BLaER1 (cell line): Measurements from ENCODE around the gene KCNJ5.

Source experiments
- H3K27ac ChIP-seq: shearing (Covaris generic); formaldehyde crosslinking; 2 replicates; pipeline ENCODE4 v1.8.1; 2022
- H3K27me3 ChIP-seq: shearing (Covaris generic); formaldehyde crosslinking; 2 replicates; pipeline ENCODE4 v1.8.1; 2022
- H3K36me3 ChIP-seq: shearing (Covaris generic); formaldehyde crosslinking; 2 replicates; pipeline ENCODE4 v1.8.1; 2022
- H3K4me1 ChIP-seq: shearing (Covaris generic); formaldehyde crosslinking; 2 replicates; pipeline ENCODE4 v1.8.1; 2022
- H3K4me2 ChIP-seq: shearing (Covaris generic); formaldehyde crosslinking; 2 replicates; pipeline ENCODE4 v1.8.1; 2022
- H3K4me3 ChIP-seq: shearing (Covaris generic); formaldehyde crosslinking; 2 replicates; pipeline ENCODE4 v1.8.1; 2022
- H3K9ac ChIP-seq: shearing (Covaris generic); formaldehyde crosslinking; 2 replicates; pipeline ENCODE4 v1.8.1; 2022
- H3K9me3 ChIP-seq: shearing (Covaris generic); formaldehyde crosslinking; 2 replicates; pipeline ENCODE4 v1.8.1; 2022
- H4K20me1 ChIP-seq: shearing (Covaris generic); formaldehyde crosslinking; 2 replicates; pipeline ENCODE4 v1.8.1; 2022
- Cebpa-rat ChIP-seq: shearing (Covaris generic); IDR thresholded peaks from 2 replicates; pipeline ENCODE4 v1.8.1; 2022

The KCNJ5 gene

GRCh38 chr11:128902515-128903066, 11.4 kb downstream of the KCNJ5 start:
- Histone ChIP-seq H3K27me3 (no peaks in the 10 kb centered on the region), H4K20me1 (no peaks in the 10 kb centered on the region), H3K4me2 (no peak overlapping the region), H3K9me3 (no peaks in the 10 kb centered on the region), H3K4me3 (no peak overlapping the region), H3K36me3 (no peaks in the 10 kb centered on the region), H3K9ac (no peak overlapping the region), H3K27ac (no peak overlapping the region), H3K4me1 (peaks cover 55% of the 10 kb centered on the region)
- TF ChIP-seq Cebpa-rat, result no peak

- H3K9me3 ChIP-seq, result no peaks in the 10 kb centered on the region
- peaks cover 64% of the 10 kb centered on the region for H3K4me1 ChIP-seq
- H3K9ac ChIP-seq, result no peak overlapping the region
- H3K27me3 ChIP-seq, result no peaks in the 10 kb centered on the region
- H3K4me2 ChIP-seq, result peak overlapping the region; percentile 78
- H3K4me3 ChIP-seq, result peak overlapping the region; percentile 65; the same call in 1 of the 2 replicates
- no peak overlapping the region for H3K27ac ChIP-seq
- H4K20me1 ChIP-seq, result no peaks in the 10 kb centered on the region
- no peaks in the 10 kb centered on the region for H3K36me3 ChIP-seq
- TF ChIP-seq Cebpa-rat, result no peak
Observed at GRCh38 chr11:128903248-128904061, 12.3 kb downstream of the KCNJ5 start.

- no peak for TF ChIP-seq Cebpa-rat
- no peaks in the 10 kb centered on the region for H3K27me3 ChIP-seq
- peak overlapping the region; percentile 78 for H3K4me2 ChIP-seq
- no peaks in the 10 kb centered on the region for H3K9me3 ChIP-seq
- no peak overlapping the region for H3K27ac ChIP-seq
- no peaks in the 10 kb centered on the region for H3K36me3 ChIP-seq
- H4K20me1 ChIP-seq, result no peaks in the 10 kb centered on the region
- H3K4me3 ChIP-seq, result peak overlapping the region; percentile 65
- peaks cover 72% of the 10 kb centered on the region for H3K4me1 ChIP-seq
- H3K9ac ChIP-seq, result no peak overlapping the region; the same call in 1 of the 2 replicates
Observed at GRCh38 chr11:128904303-128904655, 13.1 kb downstream of the KCNJ5 start.

- no peaks in the 10 kb centered on the region for H3K9me3 ChIP-seq
- no peaks in the 10 kb centered on the region for H3K27me3 ChIP-seq
- no peaks in the 10 kb centered on the region for H3K36me3 ChIP-seq
- peak overlapping the region; percentile 65 for H3K4me3 ChIP-seq
- H3K27ac ChIP-seq, result no peak overlapping the region
- no peaks in the 10 kb centered on the region for H4K20me1 ChIP-seq
- TF ChIP-seq Cebpa-rat, result no peak
- H3K9ac ChIP-seq, result no peak overlapping the region
- peaks cover 76% of the 10 kb centered on the region for H3K4me1 ChIP-seq
- peak overlapping the region; percentile 78 for H3K4me2 ChIP-seq
Observed at GRCh38 chr11:128904656-128905344, 13.6 kb downstream of the KCNJ5 start.

- Histone ChIP-seq H3K4me1 (peaks cover 76% of the 10 kb centered on the region), H3K9ac (no peak overlapping the region)
Observed at GRCh38 chr11:128905345-128906184, 14.4 kb downstream of the KCNJ5 start.

GRCh38 chr11:128906185-128907050, 15.3 kb downstream of the KCNJ5 start:
- Histone ChIP-seq H3K4me2 (peak overlapping the region; percentile 78), H4K20me1 (no peaks in the 10 kb centered on the region), H3K36me3 (no peaks in the 10 kb centered on the region), H3K27ac (0 out of 2 replicates have a peak overlapping the region, but pooled peaks have one; percentile 8), H3K4me1 (peaks cover 74% of the 10 kb centered on the region), H3K9ac (no peak overlapping the region; the same call in 1 of the 2 replicates), H3K4me3 (peak overlapping the region; percentile 65), H3K27me3 (no peaks in the 10 kb centered on the region), H3K9me3 (peaks cover 5% of the 10 kb centered on the region; the same call in 1 of the 2 replicates)
- TF ChIP-seq Cebpa-rat, result no peak

More at GRCh38 chr11:128905345-128906184, 14.4 kb downstream of the KCNJ5 start:
- Histone ChIP-seq H3K27me3 (no peaks in the 10 kb centered on the region), H3K36me3 (no peaks in the 10 kb centered on the region), H3K27ac (no peak overlapping the region), H4K20me1 (no peaks in the 10 kb centered on the region), H3K4me3 (peak overlapping the region; percentile 65), H3K9me3 (no peaks in the 10 kb centered on the region), H3K4me2 (peak overlapping the region; percentile 78)
- no peak for TF ChIP-seq Cebpa-rat

GRCh38 chr11:128907585-128907984, 16.4 kb downstream of the KCNJ5 start:
- TF ChIP-seq Cebpa-rat, result no peak
- Histone ChIP-seq H3K4me3 (no peak overlapping the region), H3K36me3 (no peaks in the 10 kb centered on the region), H3K9me3 (peaks cover 10% of the 10 kb centered on the region; the same call in 1 of the 2 replicates), H3K9ac (no peak overlapping the region), H3K4me2 (peak overlapping the region; percentile 79), H4K20me1 (no peaks in the 10 kb centered on the region), H3K27ac (no peak overlapping the region), H3K27me3 (no peaks in the 10 kb centered on the region), H3K4me1 (peaks cover 68% of the 10 kb centered on the region)

GRCh38 chr11:128908391-128909246, 17.5 kb downstream of the KCNJ5 start:
- no peak overlapping the region for H3K4me3 ChIP-seq
- H3K4me1 ChIP-seq, result peaks cover 58% of the 10 kb centered on the region
- no peaks in the 10 kb centered on the region for H3K36me3 ChIP-seq
- H3K4me2 ChIP-seq, result peak overlapping the region; percentile 79
- H3K9ac ChIP-seq, result no peak overlapping the region
- no peak for TF ChIP-seq Cebpa-rat
- H4K20me1 ChIP-seq, result no peaks in the 10 kb centered on the region
- H3K27me3 ChIP-seq, result no peaks in the 10 kb centered on the region
- H3K27ac ChIP-seq, result no peak overlapping the region
- H3K9me3 ChIP-seq, result peaks cover 10% of the 10 kb centered on the region; the same call in 1 of the 2 replicates
